Endometrial microvascular endothelial cells (primary cell): ENCODE results near the gene CEACAM19. TPM values are rescaled to one million over a fixed set of nuclear protein-coding genes. Genes with fewer than 3 reads are reported as not detected.
"Not testable (repeated sequence)": the region's sequence is repeated elsewhere in the genome, so short reads cannot be mapped to it uniquely, and the experiment has no call there.

Experiments used
- in situ Hi-C: cut with HindIII; loops from 2 replicates; pipeline ENCODE4 v1.10.0; 2017; ENCODE audit warnings: low sequenced_read_pairs, low pct_unique_long_range_greater_than_20kb; ENCODE audit errors: inconsistent ontology term
- total RNA-seq: library from RNA; depleted of rRNA; stranded (reverse); fragments of >200 nt; gene quantifications from one replicate; pipeline ENCODE4 v1.2.3, GENCODE V29; 2015; ENCODE audit errors: inconsistent ontology term

CEACAM19 gene
- total RNA-seq, 1 donor from 2014 or later, result 2.9 TPM

DNA sequence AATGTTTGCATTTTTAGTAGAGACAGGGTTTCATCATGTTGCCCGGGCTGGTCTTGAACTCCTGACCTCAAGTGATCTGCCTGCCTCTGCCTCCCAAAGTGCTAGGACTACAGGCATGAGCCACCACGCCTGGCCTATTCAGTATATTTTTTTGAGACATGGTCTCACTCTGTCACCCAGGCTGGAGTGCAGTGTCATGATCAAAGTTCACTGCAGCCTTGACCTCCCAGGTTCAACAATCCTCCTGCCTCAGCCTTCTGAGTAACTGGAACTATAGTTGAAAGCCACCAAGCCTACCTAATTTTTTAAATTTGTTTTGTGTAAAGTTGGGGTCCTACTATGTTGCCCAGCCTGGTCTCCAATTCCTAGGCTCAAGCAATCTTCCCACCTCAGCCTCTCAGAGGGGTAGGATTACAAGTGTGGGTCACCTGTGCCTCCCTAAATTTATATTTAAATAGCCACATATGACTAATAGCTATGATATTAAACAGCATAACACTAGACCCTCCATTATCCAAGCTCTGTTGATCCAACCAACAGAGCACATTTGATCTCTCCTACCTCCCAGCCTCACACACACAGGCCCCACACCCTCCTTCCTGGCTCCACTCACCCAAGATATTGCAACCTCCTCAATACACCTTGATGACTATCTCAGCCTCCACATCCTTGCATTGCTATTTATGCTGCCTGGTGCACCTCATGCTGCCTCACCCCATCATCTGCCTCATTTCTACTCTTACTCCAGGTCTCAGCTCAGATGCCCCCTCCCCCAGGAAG lies 2.1 kb upstream of the CEACAM19 start:
- in situ Hi-C loops, result no loop called here

DNA sequence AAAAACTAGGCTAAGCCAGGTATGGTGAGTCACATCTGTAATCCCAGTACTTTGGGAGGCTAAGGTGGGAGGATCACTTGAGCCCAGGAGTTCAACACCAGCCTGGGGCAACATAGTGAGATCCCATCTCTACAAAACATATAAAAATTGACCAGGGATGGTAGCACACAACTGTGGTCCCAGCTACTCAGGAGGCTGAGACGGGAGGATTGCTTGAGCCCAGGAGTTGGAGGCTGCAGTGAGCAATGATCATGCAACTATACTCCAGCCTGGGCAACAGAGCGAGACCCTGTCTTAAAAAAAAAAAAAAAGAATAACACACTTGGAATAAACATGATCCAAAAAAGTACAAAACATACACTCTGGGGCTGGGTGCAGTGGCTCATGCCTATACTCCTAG lies 1.3 kb upstream of the CEACAM19 start:
- in situ Hi-C loops, result not testable (repeated sequence)

DNA sequence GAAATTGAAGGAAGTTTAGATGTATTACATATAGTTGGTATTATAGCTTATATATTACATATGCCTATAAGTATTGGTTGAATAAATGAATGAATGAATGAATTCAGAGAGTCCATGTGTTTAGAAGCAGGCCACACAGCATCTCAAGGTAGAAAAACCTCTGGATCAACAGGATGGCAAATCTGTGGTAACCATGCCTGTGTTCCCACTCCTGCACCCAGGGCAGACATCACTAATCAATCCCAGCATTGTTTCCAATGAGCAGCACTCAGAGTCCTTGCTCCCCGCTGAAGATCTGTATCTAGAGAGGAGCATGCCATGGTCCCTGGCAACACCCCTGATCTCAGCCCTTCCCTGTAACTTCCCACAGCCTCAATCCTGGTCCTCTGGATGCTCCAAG lies 944 bp downstream of the CEACAM19 start:
- in situ Hi-C loops, result no loop called here

DNA sequence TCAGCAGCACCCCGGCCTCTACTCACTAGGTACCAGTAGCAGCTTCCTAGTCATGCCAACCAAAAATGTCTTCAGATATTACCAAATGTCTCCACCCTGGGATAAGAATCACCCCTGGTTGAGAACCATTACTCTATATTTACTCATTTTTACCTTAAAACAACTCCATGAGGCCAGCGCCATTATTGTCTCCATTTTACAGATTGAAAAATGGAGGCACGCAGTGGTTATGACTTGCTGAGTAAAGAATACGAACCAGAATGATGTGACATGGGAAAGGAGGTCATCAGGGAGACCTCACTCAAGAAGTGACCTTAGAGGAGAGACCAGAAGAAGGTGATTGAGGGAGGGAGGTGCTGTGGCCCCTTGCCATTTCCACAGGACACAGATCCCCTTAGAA lies 2.2 kb downstream of the CEACAM19 start:
- in situ Hi-C loops, result no loop called here

DNA sequence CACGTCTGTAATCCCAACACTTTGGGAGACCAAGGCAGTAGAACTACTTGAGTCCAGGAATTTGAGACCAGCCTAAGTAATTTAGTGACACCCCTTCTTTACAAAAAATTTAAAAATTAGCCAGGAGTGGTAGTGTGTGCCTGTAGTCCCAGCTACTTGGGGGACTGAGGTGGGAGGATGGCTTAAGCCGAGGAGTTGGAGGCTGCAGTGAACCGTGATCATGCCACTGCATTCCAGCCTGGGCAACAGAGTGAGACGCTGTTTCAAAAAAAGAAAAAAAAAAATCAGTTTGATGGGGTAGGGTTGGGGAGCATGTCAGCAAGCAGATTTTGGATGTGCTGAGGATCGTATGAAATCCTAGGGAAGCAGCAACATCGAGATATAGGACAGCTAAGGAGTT lies 4.2 kb downstream of the CEACAM19 start:
- in situ Hi-C loops, result no loop called here

DNA sequence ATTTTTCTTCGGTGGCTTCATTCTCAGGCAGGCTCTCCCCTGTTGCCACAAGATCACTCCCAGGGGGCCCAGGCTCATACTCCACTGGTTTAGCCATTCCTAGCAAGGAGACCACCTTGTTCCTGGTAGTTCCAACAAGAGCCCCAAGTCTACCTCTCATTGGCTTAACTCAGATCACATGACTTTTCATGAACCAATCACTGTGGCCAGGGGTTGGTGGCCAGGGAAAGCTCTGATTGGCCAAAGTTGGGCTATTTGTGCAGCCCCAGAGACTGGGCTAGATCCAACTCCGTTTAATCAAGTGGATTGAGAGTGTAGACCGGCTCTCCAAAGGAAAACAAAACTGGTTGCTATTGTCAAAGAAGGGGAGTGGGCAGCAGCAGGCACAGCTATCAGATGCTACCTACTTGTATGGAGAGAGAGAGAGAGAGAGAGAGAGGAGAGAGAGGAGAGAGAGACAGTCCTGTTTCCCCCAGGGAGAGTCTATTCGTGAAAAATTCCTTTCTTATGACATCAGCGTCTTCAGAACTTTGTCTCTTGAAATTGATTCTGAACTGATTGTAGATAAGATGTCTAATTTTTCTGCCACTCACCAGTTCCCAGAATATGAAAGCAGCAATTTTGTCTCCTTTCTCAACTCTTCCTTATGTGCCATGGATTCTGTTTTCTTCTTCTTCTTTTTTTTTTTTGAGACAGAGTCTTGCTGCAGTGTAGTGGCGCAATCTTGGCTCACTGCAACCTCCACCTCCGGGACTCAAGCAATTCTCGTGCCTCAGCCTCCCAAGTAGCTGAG lies 5.9 kb downstream of the CEACAM19 start:
- in situ Hi-C loops, result no loop called here

DNA sequence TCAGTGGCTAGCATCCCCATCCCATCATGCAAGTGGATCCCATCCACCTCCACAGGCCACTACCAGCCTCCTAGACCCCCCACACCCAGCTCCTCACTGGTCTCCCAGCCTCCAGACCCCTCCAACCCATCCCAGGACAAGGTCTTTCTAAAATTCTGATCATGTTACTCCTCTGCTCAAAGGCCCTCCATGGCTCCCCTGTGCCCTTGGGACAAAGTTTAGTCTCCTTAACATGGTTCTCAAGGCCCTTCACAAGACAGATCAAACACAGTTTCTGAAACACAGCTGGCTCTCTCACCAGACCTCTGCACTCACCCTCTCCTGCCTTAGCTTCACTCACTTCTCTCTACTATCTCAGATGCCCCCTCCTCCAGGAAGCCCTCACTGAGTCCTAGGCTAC lies 9.3 kb downstream of the CEACAM19 start:
- in situ Hi-C loops, result no loop called here

DNA sequence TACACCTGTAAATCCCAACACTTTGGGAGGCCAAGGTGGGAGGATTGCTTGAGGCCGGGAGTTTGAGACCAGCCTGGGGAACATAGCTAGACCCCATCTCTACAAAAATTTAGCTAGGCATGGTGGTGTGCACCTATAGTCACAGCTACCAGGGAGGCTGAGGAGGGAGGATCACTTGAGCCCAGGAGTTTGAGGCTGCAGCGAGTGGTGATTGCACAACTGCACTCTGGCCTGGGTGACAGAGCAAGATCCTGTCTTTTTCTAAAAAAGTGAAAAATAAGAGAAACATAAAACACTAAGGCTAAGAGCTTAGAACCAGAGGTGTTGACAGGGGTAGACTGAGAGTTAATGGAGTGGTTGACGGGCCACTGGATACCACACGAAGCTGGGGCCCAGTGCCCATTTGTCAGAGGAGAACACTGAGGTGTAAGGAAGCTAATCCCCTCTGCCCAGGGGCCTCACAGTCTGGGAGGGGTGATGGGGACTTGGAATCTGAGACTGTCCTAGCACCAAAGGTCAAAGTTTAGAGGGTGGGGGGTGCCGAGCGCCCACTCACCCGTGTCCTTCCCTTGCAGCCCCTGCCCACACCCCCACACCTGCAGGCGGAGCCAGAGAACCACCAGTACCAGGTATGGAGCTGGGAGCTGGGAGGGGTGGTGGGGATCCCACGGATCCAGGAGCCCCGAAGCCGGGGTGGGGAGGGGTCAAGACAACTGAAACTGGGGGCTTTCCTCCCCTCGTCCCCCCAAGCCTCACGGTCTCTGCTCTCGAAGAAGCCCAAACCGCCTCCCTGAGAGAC lies 10.9 kb downstream of the CEACAM19 start:
- in situ Hi-C loops, result no loop called here

DNA sequence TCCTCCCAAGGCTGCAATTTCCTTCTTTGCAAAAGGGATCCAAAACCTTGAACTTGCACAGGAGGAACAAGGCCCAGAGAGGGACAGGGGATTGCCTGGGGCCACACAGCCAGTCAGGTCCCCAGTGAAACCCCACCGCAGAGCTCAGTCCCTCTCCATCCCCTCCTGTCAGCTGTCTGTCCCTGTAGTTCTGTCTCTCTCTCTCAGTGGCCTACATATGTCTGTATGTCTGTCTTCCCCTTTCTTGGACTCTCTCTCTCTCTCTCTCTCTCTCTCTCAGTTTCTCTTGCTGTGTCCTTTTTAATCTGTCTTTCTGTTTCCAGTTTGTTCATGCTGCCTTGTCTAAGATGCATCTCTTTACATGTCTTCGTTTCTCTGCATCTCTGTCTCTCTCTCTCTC lies 11.5 kb downstream of the CEACAM19 start:
- in situ Hi-C loops, result no loop called here

DNA sequence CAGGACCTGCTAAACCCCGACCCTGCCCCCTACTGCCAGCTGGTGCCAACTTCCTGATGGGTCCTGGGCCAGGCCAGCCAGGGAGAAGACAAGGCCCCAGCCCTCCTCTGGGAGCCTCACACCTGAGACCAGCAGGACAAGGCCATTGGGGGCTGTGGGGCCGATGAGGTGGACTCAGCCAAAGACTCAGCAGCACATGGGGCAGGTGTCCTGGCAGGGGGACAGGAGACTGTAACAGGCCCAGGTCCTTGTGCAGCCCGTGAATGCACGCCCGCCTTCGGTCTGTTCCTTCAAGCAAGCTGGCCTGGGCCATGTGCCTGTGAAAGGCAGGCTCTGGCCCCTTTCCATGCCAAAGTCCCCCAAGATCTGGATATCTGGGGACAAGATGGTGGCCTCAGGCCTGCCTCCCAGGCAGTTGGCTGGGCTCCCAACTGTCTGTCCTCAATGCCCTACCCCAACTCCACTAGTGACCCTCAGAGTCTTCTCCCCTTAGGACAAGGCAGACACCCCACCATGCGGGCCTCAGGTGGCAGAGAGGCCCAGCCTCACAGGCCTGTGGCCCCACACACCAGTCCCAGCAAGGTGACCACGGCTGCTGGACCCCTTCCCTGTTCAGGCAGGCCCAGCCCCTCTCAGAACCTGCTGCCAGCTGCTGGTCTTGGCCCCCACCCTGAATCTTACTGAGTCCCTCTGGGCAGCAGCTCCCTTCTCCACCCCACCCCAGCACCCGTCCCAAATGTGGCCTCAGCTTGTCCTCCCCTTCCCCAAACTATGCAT lies 12.3 kb downstream of the CEACAM19 start:
- in situ Hi-C loops, result no loop called here

DNA sequence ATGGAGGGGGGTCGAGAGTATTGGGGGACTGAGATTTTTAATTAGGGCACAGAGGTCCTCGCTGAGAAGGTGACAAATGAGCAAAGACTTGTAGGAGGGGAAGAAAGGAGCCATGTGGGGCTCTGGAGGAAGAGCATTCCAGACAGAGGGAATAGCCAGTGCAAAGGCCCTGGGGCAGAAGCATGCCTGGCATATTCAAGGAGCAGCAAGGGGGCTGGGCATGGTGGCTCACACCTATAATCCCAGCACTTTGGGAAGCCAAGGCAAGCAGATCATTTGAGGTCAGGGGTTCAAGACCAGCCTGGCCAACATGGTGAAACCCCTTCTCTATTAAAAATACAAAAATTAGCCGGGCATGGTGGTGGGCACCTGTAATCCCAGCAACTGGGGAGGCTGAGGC lies 13.1 kb downstream of the CEACAM19 start:
- in situ Hi-C loops, result not testable (repeated sequence)

DNA sequence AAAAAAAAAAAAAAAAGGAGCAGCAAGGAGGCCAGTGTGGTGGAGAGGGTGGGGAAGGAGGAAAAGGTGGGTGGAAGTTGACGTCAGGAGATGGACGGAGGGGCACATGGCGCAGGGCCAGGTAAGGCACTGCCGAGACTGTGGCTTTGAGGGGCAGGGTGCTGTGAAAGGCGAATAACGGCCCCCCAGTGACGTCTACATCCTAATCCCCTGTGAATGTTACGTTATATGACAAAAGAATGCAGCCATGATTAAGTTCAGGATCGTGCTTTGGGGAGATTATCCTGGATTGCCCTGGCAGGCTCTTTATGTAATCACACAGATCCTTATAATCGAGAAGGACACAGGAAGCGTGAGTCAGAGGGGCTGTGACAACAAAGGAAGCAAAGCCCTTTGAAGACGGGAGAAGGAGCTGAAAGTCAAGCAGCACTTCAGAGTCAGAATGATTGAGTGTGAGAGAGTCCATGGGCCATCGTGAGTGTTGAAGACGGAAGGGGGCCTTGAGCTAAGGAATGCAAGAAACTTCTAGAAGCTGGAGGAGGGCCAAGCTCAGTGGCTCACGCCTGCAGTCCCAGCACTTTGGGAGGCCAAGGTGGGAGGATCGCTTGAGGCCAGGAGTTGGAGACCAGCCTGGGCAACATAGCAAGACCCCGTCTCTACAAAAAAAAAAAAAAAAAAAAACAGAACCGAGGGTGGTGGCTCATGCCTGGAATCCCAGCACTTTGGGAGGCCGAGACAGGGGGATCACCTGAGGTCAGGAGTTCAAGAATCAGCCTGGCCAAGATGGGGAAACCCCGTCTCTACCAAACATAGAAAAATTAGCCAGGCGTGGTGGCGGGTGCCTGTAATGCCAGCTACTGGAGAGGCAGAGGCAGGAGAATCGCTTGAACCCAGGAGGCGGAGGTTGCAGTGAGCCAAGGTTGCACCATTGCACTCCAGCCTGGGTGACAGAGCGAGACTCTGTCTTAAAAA lies 13.9 kb downstream of the CEACAM19 start:
- in situ Hi-C loops, result no loop called here

DNA sequence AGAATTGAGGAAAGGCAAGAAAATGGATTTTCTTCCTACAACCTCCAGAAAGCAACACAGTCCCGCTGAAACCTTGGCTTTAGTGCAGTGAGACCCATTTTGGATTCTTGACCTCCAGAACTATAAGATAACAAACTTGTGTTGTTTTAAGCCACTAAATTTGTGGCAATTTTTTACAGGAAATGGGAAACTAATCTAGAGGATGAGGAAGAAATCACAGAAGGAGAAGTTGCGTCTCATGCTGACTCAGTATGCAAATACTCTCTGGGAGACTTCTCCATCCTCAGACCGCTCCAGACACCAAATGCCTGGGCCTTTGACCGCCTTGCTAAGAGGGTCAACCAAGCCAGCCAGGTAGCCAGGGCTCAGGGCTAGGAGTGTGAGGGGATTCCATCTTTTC lies 14.6 kb downstream of the CEACAM19 start:
- in situ Hi-C loops, result no loop called here

DNA sequence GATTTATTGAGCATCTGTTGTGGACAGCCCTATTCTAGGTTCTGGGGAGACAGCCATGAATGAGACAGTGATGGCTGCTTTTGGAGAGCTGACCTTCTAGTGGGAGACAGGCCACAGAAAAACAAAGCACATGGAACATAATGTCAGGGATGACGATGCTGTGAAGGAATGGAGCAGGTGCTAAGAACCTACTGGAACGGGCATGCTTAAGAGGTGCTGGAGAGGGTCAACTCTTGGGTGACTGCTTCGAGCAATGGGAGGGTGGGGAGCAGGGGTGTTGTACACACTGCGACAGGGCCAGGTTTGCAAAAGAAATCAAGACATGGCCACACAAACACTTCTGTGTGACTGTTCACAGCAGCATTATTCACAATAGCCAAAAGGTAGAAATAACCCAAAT lies 15.6 kb downstream of the CEACAM19 start:
- in situ Hi-C loops, result no loop called here

DNA sequence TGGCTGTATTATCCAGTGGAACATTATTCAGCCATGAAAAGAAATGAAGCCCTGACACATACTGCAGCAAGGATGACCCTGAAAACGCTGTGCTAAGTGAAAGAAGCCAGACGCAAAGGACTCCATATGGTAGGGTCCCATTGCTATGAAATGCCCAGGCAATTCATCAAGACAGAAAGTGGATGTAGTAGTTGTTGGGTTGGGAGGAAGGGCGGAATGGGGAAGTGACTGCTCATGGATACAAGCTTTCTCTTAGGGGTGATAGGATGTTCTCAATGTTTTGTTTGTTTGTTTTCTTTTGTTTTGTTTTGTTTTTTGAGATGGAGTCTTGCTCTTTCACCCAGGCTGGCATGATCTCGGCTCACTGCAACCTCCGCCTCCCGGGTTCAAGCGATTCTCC lies 16.6 kb downstream of the CEACAM19 start:
- in situ Hi-C loops, result no loop called here

DNA sequence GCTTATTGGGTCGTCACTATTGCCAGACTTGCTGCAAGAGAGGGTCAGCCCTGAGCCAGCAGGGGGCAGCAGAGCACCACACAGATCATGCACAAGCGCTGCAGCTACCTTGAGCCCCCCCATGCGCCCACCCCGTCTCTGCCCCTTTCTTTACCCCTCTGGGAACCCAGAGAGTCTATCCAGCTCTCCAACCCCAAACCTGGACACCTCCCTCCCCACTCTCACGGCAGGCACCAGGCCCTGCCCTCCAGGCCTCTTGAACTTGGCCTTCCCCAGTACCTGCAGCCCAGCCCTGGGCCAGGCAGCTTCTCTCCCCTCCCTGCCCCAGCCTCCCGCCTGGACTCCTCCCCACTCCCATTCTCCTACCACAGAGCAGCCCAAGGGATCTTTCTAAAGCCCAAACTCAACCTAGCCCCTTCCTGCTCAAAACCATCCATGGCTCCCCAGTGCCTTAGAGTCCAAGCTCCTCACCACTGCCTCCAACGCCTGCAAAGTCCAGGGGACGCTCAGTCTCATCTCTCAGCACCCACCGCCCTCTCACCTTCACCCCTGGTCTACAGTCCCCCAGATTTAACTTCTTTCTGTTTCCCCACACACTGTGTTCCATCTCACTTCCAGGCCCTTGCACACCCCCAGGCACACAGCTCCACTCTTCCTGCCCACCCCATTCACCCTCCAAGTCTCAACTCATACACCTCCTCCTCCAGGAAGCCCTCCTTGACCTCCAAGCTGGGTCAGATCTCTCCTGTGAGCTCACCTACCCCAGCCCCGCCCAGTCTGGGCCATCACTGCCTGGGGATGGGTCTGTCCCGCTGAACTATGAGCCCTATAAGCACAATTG lies 18.2 kb downstream of the CEACAM19 start:
- in situ Hi-C loops, result no loop called here

DNA sequence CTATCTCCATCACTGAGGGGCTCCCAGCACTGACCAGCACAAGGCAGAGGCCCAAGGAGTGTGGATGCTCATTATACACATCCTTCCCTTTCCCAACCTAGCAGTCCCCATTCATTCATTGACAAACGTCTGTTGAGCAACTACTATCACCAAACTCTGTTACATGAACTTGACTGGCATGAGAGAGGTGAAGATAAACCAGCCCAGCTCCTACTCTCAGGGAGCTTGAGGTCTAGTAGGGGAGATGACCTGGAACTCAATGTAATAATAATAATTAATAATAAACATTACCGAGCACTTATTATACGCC lies 18.8 kb downstream of the CEACAM19 start:
- in situ Hi-C loops, result no loop called here
